Skeletal muscle tissue (tissue), 4 donors: Measurements from ENCODE around the gene TXNDC2. TPM values are rescaled to one million over a fixed set of nuclear protein-coding genes. Genes with fewer than 3 reads are reported as not detected.

ENCODE experiments used
- H3K27ac ChIP-seq: one replicate; pipeline ENCODE4 v1.7.0; 2013; ENCODE audit warnings: mild to moderate bottlenecking, low read depth, low read length, inconsistent platforms
- H3K27me3 ChIP-seq, 3 donors: one replicate each; pipeline ENCODE4 v1.7.0; 2013; ENCODE audit warnings: low read length in 3 of 3; ENCODE audit not compliant: control insufficient read depth in 3 of 3, insufficient read depth in 3 of 3
- H3K36me3 ChIP-seq, 3 donors: one replicate each; pipeline ENCODE4 v1.7.0; 2013; ENCODE audit warnings: low read length in 3 of 3; ENCODE audit not compliant: control insufficient read depth in 3 of 3, insufficient read depth in 3 of 3
- H3K4me1 ChIP-seq, 3 donors: one replicate each; pipeline ENCODE4 v1.7.0; 2013; ENCODE audit warnings: low read length in 3 of 3, mild to moderate bottlenecking in 3 of 3; ENCODE audit not compliant: control insufficient read depth in 3 of 3, insufficient read depth in 3 of 3
- H3K4me3 ChIP-seq, 3 donors: one replicate each; pipeline ENCODE4 v1.7.0; 2013; ENCODE audit warnings: low read length in 3 of 3
- H3K9ac ChIP-seq, 3 donors: one replicate each; pipeline ENCODE4 v1.7.0; 2013; ENCODE audit warnings: low read length in 3 of 3, mild to moderate bottlenecking in 3 of 3, moderate library complexity in 2 of 3, low read depth in 1 of 3
- H3K9me3 ChIP-seq, 3 donors: one replicate each; pipeline ENCODE4 v1.7.0; 2013; ENCODE audit warnings: low read length in 3 of 3; ENCODE audit not compliant: control insufficient read depth in 3 of 3
- total RNA-seq: library from RNA; depleted of rRNA; stranded (reverse); fragments of >200 nt; gene quantifications from one replicate; pipeline ENCODE4 v1.2.3, GENCODE V29; 2014
- donor health status: Osteomylitis.

Gene TXNDC2
- not detected for total RNA-seq

DNA sequence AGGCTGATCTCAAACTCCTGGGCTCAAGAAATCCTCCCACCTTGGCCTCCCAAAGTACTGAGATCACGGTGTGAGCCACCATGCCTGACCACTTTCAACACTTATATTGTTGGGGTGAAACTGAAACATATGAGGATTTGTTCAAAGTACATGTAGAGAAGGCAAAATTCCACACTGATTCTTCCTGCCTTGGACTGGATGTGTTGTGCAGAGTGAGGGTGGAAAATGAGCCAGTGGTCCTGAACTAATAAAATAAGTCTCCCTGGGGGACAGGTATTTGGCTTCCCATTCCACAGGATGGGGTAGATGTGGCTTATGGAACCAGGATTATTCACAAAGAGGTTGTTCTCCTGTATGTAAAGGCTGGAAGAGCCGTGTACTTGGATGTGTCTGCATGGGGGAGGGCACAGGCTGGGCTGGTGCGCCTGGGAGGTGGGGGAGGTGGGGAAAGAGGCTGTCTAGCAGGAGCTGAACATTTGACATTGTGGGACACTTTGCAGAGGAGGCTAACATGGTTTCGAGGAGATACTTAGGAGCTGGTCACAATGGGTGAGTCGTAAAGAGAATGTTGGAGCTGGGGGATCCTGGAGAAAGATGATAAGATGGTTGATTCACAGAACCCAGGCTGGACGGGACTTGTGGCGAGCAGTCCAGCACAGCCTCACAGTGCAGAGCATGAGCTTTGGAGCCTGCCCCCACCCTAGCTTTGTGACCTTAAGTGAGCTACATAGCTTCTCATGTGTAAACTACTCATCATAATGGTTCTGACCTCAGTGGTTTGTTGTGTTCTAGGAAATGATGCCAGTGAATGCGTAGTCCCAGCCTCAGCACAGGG, at the start of gene TXNDC2:
TXNDC2 (plus strand) TSS at position 804 of the 835 bp plus-strand sequence. CDS start 708 bp downstream, outside the sequence.
- Histone ChIP-seq H3K27ac (no peak within 1 kb of the TSS), H3K4me3 (no peak within 1 kb of the TSS), H3K9ac (no peak within 1 kb of the TSS), H3K36me3 (no peaks in the 10 kb centered on the region), H3K9me3 (no peaks in the 10 kb centered on the region), H3K4me1 (no peaks in the 10 kb centered on the region), H3K27me3 (no peaks in the 10 kb centered on the region)

DNA sequence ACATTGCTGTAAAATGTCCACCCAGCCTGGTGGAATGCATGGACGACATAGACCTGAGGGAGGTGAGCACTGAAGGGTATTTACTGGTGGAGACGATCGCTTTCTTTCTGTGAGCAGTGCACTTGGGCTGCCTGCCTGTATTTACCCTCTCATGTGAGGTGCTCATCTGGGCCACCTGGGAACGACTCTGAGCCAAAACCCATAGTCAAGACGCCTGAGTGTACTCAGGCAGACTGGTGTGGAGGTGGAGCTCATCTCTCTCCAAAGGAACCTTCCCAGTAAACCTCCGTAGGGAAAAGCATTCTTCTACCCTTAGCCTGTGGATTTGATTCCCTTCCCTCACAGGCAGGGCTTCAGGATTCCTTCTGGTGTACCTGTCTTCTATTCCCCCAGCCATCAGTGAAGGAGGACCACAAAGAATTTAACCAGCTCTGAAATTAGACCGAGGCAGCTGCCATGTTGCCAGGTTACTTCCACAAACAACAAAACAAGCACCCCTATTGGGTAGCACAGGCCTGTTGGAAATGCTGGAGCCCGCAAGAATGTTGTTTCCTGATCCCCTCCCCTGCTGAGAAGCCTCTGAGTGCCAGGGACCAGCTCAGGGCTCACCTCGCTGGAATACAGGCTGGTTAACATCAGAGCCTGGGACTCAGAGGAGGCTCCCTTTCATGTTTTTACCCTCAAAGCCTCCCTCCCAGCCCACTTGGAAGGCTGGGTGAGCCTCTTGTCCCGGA, 47.5 kb upstream of the TXNDC2 start:
- H3K36me3 ChIP-seq = no peaks in the 10 kb centered on the region
- H3K9me3 ChIP-seq = no peaks in the 10 kb centered on the region
- H3K9ac ChIP-seq = peak overlapping the region in 2 of 3 donors; percentile 51 to 52
- H3K27me3 ChIP-seq = no peaks in the 10 kb centered on the region
- peak overlapping the region; percentile 82 for H3K27ac ChIP-seq
- H3K4me3 ChIP-seq = peak overlapping the region in 2 of 3 donors; percentile 4 to 31
- H3K4me1 ChIP-seq = peaks cover 38 to 66% (median 51%) of the 10 kb centered on the region in 3 donors

DNA sequence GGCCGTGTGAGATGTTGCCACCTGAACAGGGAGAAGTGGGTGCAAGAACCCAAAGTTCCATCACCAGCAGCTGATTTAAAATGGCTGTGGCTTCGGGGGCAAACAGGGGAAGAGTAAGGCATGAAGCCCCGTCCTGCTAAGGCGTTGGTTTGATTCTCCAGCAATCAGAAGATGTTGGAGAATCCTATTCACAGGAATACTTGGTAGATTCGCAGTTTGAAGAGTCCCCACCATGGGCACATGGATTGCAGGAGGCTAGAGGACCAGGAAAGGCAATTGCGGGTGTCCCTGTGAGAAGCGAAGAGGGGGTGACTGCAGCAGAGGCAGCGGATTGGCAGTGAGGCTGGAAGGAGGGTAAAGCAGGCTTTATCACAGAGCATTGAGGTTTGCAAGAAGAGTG, 46.6 kb upstream of the TXNDC2 start:
- Histone ChIP-seq H3K36me3 (no peaks in the 10 kb centered on the region), H3K9ac (peak overlapping the region in 2 of 3 donors; percentile 51 to 52), H3K27ac (peak overlapping the region; percentile 82), H3K4me3 (no peak overlapping the region), H3K4me1 (peaks cover 38 to 66% (median 51%) of the 10 kb centered on the region in 3 donors), H3K27me3 (no peaks in the 10 kb centered on the region), H3K9me3 (no peaks in the 10 kb centered on the region)

DNA sequence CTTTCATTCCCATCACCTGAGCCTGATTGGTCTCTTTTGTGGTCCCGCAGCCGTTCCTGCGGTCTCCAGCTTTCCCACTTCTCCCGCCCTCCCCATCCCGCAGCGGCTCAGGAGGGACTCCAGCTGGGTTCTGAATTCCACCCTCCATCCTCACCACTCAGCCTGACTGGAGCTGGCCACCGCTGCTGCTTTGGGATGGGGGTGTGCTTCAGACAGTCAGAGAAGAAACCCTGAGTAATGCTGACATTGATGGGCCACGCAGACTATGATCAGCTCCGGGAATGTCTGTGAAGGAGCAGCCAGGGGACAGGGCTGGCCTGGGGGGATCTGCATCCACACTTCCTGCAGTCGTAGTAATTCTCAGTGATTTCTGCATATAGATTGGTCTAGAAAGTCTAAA, 45.9 kb upstream of the TXNDC2 start:
- Histone ChIP-seq H3K36me3 (no peaks in the 10 kb centered on the region), H3K9ac (no peak overlapping the region), H3K4me1 (peaks cover 37 to 66% (median 51%) of the 10 kb centered on the region in 3 donors), H3K27me3 (no peaks in the 10 kb centered on the region), H3K4me3 (no peak overlapping the region), H3K27ac (no peak overlapping the region), H3K9me3 (no peaks in the 10 kb centered on the region)

DNA sequence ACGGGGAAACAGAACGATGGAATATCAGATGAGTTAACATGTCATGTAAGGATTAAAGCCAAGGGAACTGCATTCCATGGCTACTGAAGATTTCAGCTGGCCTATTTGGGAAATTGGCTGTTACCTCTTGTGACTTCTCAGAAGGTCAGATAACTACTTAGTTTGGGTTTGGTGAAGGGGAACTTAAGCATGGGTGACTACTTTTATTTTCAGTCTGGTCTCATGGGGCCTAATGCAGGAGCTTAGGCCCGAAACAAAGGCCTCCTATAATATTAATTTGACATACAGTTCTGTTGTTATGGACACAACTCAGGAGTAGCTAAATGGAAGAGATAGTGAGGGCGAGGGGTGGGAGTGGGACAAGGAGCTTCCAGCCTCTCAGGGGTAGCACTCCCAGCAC, 44.0 kb upstream of the TXNDC2 start:
- Histone ChIP-seq H3K9me3 (no peaks in the 10 kb centered on the region), H3K36me3 (no peaks in the 10 kb centered on the region), H3K27me3 (no peaks in the 10 kb centered on the region), H3K9ac (peak overlapping the region in 1 of 3 donors; percentile 25), H3K4me1 (peaks cover 41 to 58% (median 42%) of the 10 kb centered on the region in 3 donors), H3K27ac (peak overlapping the region; percentile 81), H3K4me3 (peak overlapping the region in 1 of 3 donors; percentile 16)

DNA sequence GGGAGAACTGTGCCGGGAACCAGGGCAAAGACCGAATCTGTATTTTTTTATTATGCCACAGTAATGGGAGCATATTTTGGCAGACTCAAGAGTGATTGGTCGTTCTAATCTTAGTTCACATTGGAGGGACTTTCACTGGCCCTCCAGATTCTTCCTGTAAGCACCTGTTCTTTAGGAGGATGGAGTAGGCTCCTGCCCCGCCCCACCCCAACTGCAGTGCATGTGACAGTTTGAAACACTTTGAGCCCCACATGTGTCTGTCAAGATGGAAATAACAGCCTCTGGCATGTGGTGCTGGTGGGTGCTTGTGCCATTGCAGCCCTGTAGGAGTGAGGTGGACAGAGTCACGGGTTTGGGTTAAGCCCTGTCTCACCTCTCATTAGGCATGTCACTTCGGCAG, 43.3 kb upstream of the TXNDC2 start:
- H3K9ac ChIP-seq = no peak overlapping the region
- H3K4me3 ChIP-seq = no peak overlapping the region
- H3K4me1 ChIP-seq = peaks cover 46 to 62% (median 46%) of the 10 kb centered on the region in 3 donors
- no peaks in the 10 kb centered on the region for H3K36me3 ChIP-seq
- H3K27me3 ChIP-seq = no peaks in the 10 kb centered on the region
- no peaks in the 10 kb centered on the region for H3K9me3 ChIP-seq
- H3K27ac ChIP-seq = peak overlapping the region; percentile 81

DNA sequence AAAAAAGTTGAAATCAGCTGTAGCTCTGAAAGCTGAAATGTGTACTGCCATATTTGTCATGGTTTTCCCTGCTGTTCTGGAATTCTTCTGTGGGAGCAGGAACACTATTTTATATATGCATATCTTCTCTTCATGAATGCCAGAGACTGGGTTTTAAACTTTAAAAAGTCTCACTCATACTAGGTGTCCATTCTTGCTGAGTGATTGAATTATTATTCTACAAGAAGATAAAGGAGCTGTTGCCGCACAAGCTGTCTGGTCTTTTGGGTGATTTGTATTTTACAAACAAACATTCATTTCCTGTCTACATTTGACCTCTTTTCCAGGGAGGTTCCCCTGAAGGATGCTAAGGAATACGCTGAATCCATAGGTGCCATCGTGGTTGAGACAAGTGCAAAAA, 40.5 kb upstream of the TXNDC2 start:
- no peak overlapping the region for H3K27ac ChIP-seq
- no peaks in the 10 kb centered on the region for H3K36me3 ChIP-seq
- peaks cover 33 to 46% (median 46%) of the 10 kb centered on the region in 3 donors for H3K4me1 ChIP-seq
- H3K9ac ChIP-seq = no peak overlapping the region
- H3K4me3 ChIP-seq = no peak overlapping the region
- no peaks in the 10 kb centered on the region for H3K27me3 ChIP-seq
- no peaks in the 10 kb centered on the region for H3K9me3 ChIP-seq

DNA sequence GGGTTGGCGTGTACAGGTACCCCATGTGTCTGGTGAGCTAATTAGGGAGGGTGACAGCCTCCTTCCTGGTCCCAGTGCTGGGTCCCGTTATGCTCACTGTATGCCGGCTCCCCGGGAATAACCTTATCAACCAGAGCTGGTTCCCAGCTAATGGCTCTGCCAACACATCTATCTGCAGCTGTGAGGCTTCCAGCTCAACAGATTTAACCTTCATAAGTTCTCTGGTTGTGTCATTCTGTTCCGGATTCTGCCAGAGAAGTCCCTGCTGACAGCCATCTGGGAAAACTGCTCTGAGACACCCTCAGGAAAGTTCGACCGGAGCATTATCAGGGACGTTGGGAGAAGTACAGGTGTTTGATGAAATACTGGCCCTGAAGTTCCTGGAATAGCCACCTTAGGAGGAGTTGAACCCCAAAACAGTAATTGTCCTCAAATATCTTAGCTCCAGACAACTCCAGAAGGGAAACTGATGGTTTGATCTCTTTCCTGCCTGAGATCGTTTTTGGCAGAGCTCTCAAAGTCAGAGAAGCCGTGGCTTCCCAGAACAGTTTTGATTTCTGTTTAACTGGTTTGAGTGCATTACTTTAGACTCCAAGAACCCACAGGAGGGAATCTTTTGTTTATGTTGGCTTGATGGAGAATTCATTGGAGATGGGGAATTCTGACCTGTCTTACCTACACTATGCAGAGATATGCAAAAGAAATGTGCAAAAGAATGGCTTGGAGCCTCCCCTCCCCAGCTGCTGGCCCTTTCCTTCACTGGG, 39.4 kb upstream of the TXNDC2 start:
- Histone ChIP-seq H3K27me3 (no peaks in the 10 kb centered on the region), H3K9ac (peak overlapping the region; percentile 9 to 63 (median 55)), H3K4me1 (peaks cover 33 to 46% (median 43%) of the 10 kb centered on the region in 3 donors), H3K27ac (peak overlapping the region; percentile 61), H3K36me3 (no peaks in the 10 kb centered on the region), H3K9me3 (no peaks in the 10 kb centered on the region), H3K4me3 (peak overlapping the region in 2 of 3 donors; percentile 30 to 54)

DNA sequence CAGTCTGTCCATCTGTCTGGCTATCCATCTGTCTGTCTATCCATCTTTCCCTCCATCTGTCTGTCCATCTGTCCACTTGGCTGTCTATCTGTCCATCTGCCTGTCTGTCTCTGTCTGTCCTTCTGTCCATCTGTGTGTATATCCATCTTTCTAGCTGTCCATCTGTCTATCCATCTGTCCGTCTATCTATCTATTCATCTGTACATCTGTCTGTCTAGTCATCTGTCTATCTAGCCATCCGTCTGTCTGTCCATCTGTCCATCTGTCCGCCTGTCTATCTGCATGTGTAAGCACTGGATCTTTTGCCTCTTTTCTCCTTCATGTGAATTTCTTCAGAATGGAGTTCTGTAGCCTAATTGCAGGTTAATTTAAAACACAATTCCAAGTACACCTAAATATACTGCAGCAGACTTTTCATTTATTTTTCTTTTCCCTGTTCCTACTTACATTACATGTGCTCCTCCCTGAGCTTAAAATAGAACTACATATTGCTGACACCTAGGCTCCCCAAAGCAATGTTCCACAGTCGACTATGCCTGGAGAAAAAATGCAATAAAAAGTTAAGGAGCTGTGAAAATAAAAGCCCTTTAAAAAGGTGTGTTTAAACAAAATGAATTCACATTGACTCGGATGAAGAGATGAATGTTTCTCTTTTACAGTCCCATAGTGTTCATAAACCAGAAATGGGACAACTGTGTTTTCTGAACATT, 37.4 kb upstream of the TXNDC2 start:
- Histone ChIP-seq H3K27me3 (no peaks in the 10 kb centered on the region), H3K4me1 (peaks cover 17 to 37% (median 30%) of the 10 kb centered on the region in 3 donors), H3K36me3 (no peaks in the 10 kb centered on the region), H3K27ac (peak overlapping the region; percentile 96), H3K9me3 (no peaks in the 10 kb centered on the region), H3K9ac (peak overlapping the region; percentile 74 to 79 (median 75)), H3K4me3 (no peak overlapping the region)
